ENCODE data around the gene CAPN2. TPM values are rescaled to one million over a fixed set of nuclear protein-coding genes. Genes with fewer than 3 reads are reported as not detected.
"Not testable (repeated sequence)": the region's sequence is repeated elsewhere in the genome, so short reads cannot be mapped to it uniquely, and the experiment has no call there.

Gene CAPN2
- total RNA-seq, 1 donor, result 340 TPM

DNA sequence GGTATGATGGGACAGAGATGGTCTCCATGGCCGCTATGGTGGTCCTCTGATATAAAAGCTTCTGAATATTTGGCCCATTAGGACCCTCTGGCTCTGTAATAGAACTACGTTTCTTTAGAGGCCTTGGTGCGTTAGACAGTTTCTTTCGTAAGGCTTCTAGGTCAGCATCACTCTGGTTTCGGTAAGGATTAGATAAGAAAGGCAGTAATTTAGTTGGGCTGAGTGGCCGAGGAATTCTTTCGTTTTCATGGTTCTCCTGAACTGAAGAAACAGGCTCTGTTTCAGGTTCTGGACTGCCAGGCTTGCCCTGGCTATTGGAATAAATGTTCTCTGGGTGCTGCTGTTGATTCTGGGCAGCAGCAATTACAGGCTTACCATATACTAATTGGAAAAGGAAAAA, 83.9 kb downstream of the CAPN2 start:
- TF ChIP-seq, protein P1, sequence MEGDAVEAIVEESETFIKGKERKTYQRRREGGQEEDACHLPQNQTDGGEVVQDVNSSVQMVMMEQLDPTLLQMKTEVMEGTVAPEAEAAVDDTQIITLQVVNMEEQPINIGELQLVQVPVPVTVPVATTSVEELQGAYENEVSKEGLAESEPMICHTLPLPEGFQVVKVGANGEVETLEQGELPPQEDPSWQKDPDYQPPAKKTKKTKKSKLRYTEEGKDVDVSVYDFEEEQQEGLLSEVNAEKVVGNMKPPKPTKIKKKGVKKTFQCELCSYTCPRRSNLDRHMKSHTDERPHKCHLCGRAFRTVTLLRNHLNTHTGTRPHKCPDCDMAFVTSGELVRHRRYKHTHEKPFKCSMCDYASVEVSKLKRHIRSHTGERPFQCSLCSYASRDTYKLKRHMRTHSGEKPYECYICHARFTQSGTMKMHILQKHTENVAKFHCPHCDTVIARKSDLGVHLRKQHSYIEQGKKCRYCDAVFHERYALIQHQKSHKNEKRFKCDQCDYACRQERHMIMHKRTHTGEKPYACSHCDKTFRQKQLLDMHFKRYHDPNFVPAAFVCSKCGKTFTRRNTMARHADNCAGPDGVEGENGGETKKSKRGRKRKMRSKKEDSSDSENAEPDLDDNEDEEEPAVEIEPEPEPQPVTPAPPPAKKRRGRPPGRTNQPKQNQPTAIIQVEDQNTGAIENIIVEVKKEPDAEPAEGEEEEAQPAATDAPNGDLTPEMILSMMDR (IDR thresholded peaks at IDR 0.05; ENCODE audit: extremely low read depth, low read depth, low read length), result no peak
- peaks cover 7% of the 10 kb centered on the region for H3K79me2 ChIP-seq (ENCODE audit: insufficient read depth, low read length)
- no peaks in the 10 kb centered on the region for H4K20me1 ChIP-seq (ENCODE audit: insufficient read depth, low read length)
- H2AFZ ChIP-seq (ENCODE audit: low read length), result no peak overlapping the region
- no peak overlapping the region for H3K4me3 ChIP-seq (ENCODE audit: insufficient read depth, low read length)
- no peak overlapping the region for H3K4me2 ChIP-seq (ENCODE audit: insufficient read depth, low read length)
- no peaks in the 10 kb centered on the region for H3K27me3 ChIP-seq (ENCODE audit: insufficient read depth, low read length)
- no peaks in the 10 kb centered on the region for H3K4me1 ChIP-seq (ENCODE audit: insufficient read depth, low read length)
- H3K27ac ChIP-seq (ENCODE audit: low read depth, low read length), result no peak overlapping the region
- no peak for DNase-seq (ENCODE audit: insufficient read length, low spot score, missing footprints)
- no peaks in the 10 kb centered on the region for H3K9me3 ChIP-seq (ENCODE audit: low read depth, low read length)
- peaks cover 60% of the 10 kb centered on the region for H3K36me3 ChIP-seq (ENCODE audit: insufficient read depth, low read length)

DNA sequence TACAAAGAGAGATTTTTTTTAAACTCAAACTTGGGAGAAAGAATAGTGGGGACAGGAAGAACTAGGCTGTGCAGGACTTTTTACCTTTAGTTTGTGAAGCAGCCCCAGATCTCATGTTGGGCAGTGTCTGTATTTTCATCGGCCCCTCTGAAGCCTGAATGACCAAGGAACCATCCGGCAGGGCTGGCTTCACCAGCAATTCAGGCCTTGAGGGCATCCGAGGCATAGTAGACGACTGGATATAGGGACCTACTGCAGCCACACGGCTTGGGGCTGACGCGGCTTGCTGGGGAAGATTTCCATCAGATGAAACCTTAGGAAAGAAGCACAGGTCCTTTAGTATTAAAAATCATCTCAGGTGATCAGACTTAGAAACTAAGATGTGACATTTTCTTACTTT, 89.7 kb downstream of the CAPN2 start:
- H3K27me3 ChIP-seq (ENCODE audit: insufficient read depth, low read length), result no peaks in the 10 kb centered on the region
- no peak overlapping the region for H3K27ac ChIP-seq (ENCODE audit: low read depth, low read length)
- H4K20me1 ChIP-seq (ENCODE audit: insufficient read depth, low read length), result no peaks in the 10 kb centered on the region
- no peaks in the 10 kb centered on the region for H3K9me3 ChIP-seq (ENCODE audit: low read depth, low read length)
- no peak overlapping the region for H3K4me3 ChIP-seq (ENCODE audit: insufficient read depth, low read length)
- H3K4me2 ChIP-seq (ENCODE audit: insufficient read depth, low read length), result no peak overlapping the region
- TF ChIP-seq, protein P1 (IDR thresholded peaks at IDR 0.05; ENCODE audit: extremely low read depth, low read depth, low read length), result no peak
- DNase-seq (ENCODE audit: insufficient read length, low spot score, missing footprints), result no peak
- H2AFZ ChIP-seq (ENCODE audit: low read length), result no peak overlapping the region
- no peaks in the 10 kb centered on the region for H3K79me2 ChIP-seq (ENCODE audit: insufficient read depth, low read length)
- peaks cover 72% of the 10 kb centered on the region for H3K36me3 ChIP-seq (ENCODE audit: insufficient read depth, low read length)
- no peaks in the 10 kb centered on the region for H3K4me1 ChIP-seq (ENCODE audit: insufficient read depth, low read length)

DNA sequence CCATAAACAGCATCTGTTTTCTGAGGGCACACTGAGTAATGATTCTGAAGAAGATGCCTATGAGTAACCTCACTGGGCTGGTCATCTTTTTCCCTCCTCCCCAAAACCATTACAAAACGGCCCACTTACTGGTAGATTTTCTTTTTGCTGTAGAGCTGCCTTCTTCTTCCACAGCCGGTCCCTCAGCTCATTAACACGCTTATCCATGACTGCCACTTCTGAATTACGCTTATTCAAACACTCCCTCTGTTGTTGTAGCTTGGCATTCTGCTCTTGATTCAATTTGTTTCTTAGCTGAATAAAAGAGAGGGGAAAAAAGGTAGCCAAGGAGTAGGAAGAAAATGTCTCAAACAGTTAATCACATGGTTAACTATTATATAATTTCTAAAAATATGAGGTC, 90.3 kb downstream of the CAPN2 start:
- H3K4me3 ChIP-seq (ENCODE audit: insufficient read depth, low read length), result no peak overlapping the region
- DNase-seq (ENCODE audit: insufficient read length, low spot score, missing footprints), result peak; percentile 34
- no peaks in the 10 kb centered on the region for H3K79me2 ChIP-seq (ENCODE audit: insufficient read depth, low read length)
- H4K20me1 ChIP-seq (ENCODE audit: insufficient read depth, low read length), result no peaks in the 10 kb centered on the region
- no peaks in the 10 kb centered on the region for H3K4me1 ChIP-seq (ENCODE audit: insufficient read depth, low read length)
- TF ChIP-seq, protein P1 (IDR thresholded peaks at IDR 0.05; ENCODE audit: extremely low read depth, low read depth, low read length), result no peak
- no peak overlapping the region for H3K27ac ChIP-seq (ENCODE audit: low read depth, low read length)
- H2AFZ ChIP-seq (ENCODE audit: low read length), result no peak overlapping the region
- H3K27me3 ChIP-seq (ENCODE audit: insufficient read depth, low read length), result no peaks in the 10 kb centered on the region
- H3K4me2 ChIP-seq (ENCODE audit: insufficient read depth, low read length), result no peak overlapping the region
- no peaks in the 10 kb centered on the region for H3K9me3 ChIP-seq (ENCODE audit: low read depth, low read length)
- H3K36me3 ChIP-seq (ENCODE audit: insufficient read depth, low read length), result peaks cover 72% of the 10 kb centered on the region

DNA sequence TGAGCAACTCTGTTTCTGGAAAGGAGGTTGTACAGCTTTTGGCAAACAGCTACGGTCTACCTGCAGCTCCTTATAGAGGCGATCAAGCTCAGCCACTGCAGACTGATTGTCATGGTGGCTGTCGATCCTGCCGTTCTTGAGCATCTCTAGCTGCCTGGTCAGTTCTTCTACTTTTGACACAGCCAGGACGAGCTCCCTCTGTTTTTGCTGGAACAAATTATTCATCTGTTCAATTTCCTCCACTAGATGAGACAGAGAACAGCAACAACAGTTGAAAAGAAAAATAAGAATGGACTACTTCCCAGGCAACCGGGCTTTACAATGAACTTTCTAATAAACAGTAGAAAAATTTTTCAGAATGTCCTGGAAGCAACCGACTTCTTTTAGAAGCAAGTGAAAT, 90.9 kb downstream of the CAPN2 start:
- no peaks in the 10 kb centered on the region for H3K79me2 ChIP-seq (ENCODE audit: insufficient read depth, low read length)
- H3K36me3 ChIP-seq (ENCODE audit: insufficient read depth, low read length), result peaks cover 70% of the 10 kb centered on the region
- no peaks in the 10 kb centered on the region for H3K9me3 ChIP-seq (ENCODE audit: low read depth, low read length)
- no peaks in the 10 kb centered on the region for H3K27me3 ChIP-seq (ENCODE audit: insufficient read depth, low read length)
- H2AFZ ChIP-seq (ENCODE audit: low read length), result no peak overlapping the region
- TF ChIP-seq, protein P1 (IDR thresholded peaks at IDR 0.05; ENCODE audit: extremely low read depth, low read depth, low read length), result no peak
- no peaks in the 10 kb centered on the region for H3K4me1 ChIP-seq (ENCODE audit: insufficient read depth, low read length)
- no peak overlapping the region for H3K4me2 ChIP-seq (ENCODE audit: insufficient read depth, low read length)
- no peaks in the 10 kb centered on the region for H4K20me1 ChIP-seq (ENCODE audit: insufficient read depth, low read length)
- no peak overlapping the region for H3K27ac ChIP-seq (ENCODE audit: low read depth, low read length)
- no peak overlapping the region for H3K4me3 ChIP-seq (ENCODE audit: insufficient read depth, low read length)
- DNase-seq (ENCODE audit: insufficient read length, low spot score, missing footprints), result no peak

DNA sequence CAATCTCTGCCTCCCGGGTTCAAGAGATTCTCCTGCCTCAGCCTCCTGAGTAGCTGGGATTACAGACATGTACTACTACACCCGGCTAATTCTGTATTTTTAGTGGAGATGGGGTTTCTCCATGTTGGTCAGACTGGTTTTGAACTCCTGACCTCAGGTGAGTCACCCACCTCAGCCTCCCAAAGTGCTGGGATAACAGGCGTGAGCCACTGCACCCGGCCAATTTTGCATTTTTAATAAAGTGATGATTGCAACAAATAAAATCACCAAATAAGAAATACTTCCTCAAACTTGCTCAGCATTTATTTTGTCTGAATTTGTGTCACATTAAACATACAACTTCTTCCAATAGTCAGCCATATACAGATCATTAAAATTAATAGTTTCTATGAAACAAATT, 97.6 kb downstream of the CAPN2 start:
- not testable (repeated sequence) for H3K4me2 ChIP-seq (ENCODE audit: insufficient read depth, low read length); H4K20me1 ChIP-seq (ENCODE audit: insufficient read depth, low read length); H3K27ac ChIP-seq (ENCODE audit: low read depth, low read length); H3K27me3 ChIP-seq (ENCODE audit: insufficient read depth, low read length); H3K4me1 ChIP-seq (ENCODE audit: insufficient read depth, low read length); H3K4me3 ChIP-seq (ENCODE audit: insufficient read depth, low read length); H2AFZ ChIP-seq (ENCODE audit: low read length); H3K9me3 ChIP-seq (ENCODE audit: low read depth, low read length); DNase-seq (ENCODE audit: insufficient read length, low spot score, missing footprints)
- Histone ChIP-seq H3K79me2 (ENCODE audit: insufficient read depth, low read length) (peaks cover 17% of the 10 kb centered on the region), H3K36me3 (ENCODE audit: insufficient read depth, low read length) (peaks cover 27% of the 10 kb centered on the region)
